ENCODE measurements around the gene PRL.

- no peak for TF ChIP-seq CTCF (IDR thresholded peaks at IDR 0.05)
- no peak for TF ChIP-seq ZFX (IDR thresholded peaks at IDR 0.05; ENCODE audit: borderline replicate concordance)
Measured at GRCh38 chr6:22322103-22323030, 25.5 kb upstream of the PRL start.

All from 22Rv1 (cell line).